NCI-H524 (cell line): ENCODE measurements around the gene TECRL.

ENCODE experiments used
- DNase-seq, 2 experiments: peaks; one replicate each; lab custom pipeline; 2025; lab: John Stamatoyannopoulos, UW

Gene TECRL

GRCh38 chr4:64327237-64327636 lies 82.0 kb downstream of the TECRL start:
- no peak for DNase-seq

- no peak for DNase-seq
Measured at GRCh38 chr4:64326507-64326906, 82.7 kb downstream of the TECRL start.

- no peak for DNase-seq
Measured at GRCh38 chr4:64306255-64306565, 103.0 kb downstream of the TECRL start.

DNA sequence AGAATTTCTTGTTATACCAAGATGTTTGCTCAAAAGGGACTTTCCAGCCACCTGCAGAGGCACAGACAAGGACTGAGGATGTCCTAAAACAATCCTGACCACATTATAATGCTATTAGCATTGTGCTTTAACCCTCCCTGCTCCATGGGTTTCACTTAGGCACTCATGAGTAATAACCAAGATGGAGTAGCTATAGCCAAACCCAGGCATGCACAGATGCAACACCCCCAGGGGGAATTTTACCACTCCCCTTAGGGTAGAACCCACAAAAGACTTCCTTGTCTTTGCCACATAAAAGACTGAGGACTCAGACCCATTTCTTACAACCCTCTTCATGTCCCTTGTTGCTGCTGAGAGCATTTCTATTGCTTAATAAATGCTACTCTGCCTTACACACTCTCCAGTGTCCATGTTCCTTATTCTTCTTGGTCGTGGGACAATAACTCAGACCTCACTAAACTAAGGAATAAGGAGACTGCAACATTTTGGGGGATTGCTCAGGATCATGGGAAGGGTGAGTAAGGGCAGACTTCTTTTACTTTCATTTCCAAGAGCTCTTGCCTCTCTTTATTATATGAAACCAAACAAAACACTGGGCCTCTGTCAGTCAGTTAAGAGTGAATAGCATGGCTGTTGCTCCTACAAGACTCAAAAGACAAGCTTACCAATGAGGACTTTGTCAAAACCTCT lies 103.5 kb downstream of the TECRL start:
- DNase-seq = no peak

- no peak for DNase-seq
Measured at GRCh38 chr4:64272432-64272831, 136.8 kb downstream of the TECRL start.

DNA sequence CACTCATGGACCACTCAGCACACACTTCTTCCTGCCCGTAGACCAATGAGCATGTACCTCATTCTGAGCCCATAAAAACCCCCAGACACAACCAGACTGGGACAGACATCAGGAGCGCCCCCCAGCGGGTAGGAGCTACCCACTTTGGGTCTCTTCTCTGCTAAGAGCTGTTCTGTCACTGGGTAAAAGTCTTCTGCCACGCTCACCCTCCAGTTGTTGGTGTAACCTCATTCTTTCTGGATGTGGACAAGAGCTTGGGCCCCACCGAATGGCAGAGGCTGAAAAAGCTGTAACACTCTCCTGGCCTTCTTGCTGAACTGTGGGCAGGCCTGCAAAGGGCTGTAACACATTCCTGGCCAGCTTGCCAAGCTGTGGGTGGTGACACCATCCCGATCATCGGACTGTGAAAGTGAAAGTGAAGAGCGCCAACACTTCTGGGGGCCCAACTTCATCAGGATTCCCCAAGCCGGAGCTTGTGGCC lies 137.6 kb downstream of the TECRL start:
- no peak for DNase-seq

GRCh38 chr4:64266669-64267068 lies 142.6 kb downstream of the TECRL start:
- no peak for DNase-seq

DNA sequence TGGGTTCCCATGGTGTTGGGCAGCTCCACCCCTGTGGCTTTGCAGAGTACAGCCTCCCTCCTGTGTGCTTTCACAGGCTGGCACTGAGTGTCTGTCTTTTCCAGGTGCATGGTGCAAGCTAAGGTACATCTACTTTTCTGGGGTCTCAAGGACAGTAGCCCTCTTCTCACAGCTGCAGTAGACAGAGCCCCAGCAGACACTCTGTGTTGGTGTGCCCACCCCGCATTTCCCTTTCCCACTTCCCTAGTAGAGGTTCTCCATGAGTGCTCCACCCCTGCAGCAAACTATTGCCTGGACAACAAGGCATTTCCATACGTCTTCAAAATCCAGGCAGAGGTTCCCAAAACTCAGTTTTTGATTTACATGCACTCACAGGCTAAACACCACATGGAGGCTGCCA lies 143.0 kb downstream of the TECRL start:
- DNase-seq = no peak

- DNase-seq = peak in 1 of 2 experiments; percentile 28
Measured at GRCh38 chr4:64251781-64252180, 157.5 kb downstream of the TECRL start.

GRCh38 chr4:64250488-64250887 lies 158.8 kb downstream of the TECRL start:
- no peak for DNase-seq

DNA sequence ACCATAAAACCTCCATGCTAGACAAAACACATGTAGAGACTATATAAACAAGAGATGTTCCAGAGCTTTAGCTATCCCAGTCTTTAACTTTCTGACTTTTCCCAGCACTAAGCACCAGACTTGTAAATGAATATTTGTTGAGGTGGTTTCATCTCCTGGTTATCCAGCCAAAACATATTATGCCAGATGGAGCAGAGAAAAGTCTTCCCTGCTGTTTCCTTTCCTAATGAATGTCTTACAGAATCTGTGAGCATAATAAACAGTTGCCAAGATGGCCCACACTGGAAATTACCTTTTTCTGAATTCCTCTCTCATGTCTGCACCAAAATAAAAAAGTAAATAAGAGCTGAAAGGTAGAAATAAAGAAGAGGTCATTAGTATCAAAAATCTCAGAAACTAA lies 159.2 kb downstream of the TECRL start:
- DNase-seq = no peak

DNA sequence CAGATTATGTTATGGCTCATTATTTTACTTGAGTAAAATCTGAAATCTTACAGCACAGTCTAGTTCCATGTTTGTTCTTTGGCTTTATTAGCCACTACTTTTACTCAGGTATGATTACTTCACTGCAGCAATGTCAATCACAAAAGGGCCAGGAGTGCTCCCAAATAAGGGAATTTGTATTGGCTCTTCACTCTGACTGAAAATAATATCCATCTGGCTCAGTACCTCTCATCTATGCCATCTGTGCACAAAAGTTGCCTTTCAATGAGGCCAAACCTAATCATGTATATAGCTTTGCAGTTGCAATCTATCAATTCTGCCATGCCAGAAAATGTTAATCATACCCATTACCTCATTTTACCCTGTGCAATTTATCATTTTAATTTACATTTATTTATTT lies 161.1 kb downstream of the TECRL start:
- peak; percentile 20 to 82 for DNase-seq

DNA sequence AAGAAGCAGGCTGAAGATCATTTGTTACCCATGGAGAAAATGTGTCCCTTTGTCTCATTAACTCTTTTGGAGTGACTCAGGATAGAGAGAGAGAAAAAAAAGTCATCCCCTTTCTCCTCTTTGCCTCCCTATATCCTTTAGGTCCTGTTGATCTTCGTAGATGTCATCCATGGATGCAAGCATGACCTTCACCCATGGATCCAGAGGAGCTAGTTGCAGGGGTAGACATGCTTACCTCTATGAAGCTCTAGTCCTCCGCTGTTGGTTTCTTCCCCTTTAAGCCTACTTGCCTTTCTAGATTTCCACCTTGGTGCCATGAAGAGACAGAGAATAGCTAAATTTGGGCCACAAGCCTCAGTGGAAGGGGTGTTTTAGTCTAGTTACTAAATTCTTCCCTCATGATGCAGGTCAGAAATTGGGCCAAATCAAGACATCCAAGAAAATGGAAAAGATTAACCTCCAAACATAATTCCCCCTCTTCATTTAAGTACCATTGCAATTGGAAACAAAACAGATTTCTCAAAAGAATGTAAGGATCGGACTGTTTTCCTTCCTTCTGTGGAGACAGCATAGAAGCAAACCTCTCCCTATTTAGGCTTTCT lies 178.4 kb downstream of the TECRL start:
- peak in 1 of 2 experiments; percentile 2 for DNase-seq
